GM18526 (cell line): ENCODE data around the gene ZNF618.

ENCODE experiments used
- POLR2A ChIP-seq: IDR thresholded peaks from 3 replicates; pipeline ENCODE4 v1.6.1; 2011; ENCODE audit not compliant: insufficient read length; ENCODE audit errors: extremely low read depth

ZNF618 gene

GRCh38 chr9:113990975-113991471 is 114.9 kb downstream of the ZNF618 start:
- TF ChIP-seq POLR2A: no peak

DNA sequence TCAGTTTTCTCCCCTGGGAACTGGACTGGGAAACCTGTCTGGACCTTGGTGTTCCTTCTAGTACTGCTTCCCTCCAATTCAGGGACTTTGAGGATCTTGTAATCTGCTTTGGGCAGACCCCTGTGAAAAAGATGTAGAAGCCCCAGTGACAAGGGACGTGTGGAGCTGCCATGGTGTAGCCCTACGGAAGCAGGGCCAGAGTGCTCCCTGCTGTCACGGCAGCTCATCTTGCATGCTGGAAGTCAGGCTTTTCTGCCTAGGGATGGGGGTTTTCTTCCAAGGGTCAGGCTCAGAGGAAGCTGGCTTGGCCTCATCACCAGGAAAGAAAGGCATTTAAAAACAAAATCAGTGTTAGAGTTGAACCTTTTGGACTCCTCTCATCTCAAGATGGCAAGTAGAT is 115.6 kb downstream of the ZNF618 start:
- no peak for TF ChIP-seq POLR2A

DNA sequence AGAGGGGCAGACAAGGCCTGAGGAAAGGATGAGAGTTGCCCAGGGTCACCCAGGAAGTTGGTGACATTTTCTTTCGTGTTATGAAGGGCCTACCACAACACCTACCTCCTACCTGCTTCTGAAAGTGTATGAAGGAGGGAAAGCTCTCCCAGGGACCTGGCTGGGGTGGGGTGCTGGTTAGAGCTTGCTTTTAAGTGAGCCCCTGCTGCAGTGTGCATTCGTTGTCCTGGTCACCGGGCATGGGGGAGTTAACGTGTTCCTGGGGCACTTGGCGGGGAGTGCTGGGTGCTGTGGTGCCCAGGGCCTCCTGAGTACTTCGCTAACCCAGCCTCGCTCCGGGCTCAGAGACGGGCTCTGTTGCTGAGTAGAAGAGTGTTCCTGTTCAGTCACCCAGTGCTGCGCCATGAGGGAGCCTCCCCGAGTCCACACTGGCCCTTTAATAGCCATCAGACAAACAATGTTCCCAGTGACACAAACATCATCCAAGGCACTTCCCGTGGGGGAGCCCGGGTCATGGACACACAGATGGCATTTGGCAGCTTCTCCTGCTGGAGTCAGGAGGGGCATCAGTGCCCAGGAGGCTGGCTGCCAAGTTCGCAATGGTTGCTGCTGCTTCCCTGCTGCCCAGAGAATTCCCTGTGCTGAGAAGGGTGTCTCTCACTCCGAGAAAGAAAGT is 116.3 kb downstream of the ZNF618 start:
- no peak for TF ChIP-seq POLR2A

DNA sequence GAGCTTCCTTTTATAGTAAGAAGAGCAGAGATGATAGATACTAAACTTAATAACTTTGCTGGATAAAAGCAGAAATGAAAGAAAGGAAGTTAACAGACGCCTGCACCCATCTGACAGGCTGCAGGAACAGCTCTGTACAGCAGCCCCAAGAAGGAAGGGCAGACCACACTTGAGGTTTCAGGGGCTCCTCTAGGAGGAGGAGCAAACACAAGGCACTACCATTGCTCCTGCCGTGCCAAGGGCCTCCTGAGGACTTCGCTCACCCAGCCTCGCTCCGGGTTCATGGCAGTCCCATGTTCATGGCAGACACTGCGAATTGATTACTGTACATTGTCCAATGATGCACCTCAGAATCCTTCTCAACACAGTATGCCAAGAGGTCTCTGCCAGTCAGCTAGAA is 116.9 kb downstream of the ZNF618 start:
- TF ChIP-seq POLR2A: no peak

- no peak for TF ChIP-seq POLR2A
Measured at GRCh38 chr9:113993838-113994540, 117.9 kb downstream of the ZNF618 start.

DNA sequence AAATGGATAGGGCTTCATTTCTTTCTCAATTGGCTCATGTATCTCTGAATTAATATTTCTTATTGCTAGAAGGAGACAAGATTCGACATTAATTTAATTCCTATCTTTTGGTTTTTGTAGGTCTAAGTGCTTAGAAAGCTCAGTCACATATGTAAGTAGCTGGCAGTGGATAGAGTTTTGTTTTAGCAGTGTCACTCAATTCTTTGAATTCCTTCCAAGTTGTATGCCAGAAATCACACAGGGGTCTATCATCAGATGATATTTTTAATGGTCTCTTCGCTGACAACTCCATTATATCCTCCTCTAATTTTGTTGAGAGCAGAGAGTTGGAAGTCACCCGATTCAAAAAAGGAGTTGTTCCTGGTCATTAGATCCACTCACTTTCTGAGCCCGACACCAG is 119.3 kb downstream of the ZNF618 start:
- TF ChIP-seq POLR2A: no peak

- no peak for TF ChIP-seq POLR2A
Measured at GRCh38 chr9:113995963-113996362, 119.9 kb downstream of the ZNF618 start.

DNA sequence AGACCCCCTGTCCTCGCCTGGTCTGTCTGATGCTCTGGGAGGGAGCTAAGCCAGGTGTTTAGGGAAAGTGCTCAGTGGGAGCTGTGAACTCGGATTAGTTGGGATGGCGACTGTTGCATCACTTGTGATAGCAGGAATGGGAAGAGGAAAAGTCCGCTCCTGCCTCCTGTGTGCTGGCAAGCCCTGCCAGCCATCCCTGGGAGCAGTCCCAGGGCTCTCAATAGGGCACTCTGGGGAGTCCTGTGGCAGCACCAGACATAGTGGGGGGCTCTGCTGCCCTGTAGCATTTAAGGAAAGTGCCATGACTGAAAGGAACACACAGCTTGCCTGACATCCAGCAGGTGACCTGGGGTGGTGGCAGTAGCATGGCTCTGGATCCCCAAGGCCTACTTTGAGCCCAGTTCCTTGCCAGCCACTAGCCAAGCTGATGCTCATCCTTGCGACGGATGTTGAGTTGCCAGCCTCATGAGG is 120.5 kb downstream of the ZNF618 start:
- no peak for TF ChIP-seq POLR2A

DNA sequence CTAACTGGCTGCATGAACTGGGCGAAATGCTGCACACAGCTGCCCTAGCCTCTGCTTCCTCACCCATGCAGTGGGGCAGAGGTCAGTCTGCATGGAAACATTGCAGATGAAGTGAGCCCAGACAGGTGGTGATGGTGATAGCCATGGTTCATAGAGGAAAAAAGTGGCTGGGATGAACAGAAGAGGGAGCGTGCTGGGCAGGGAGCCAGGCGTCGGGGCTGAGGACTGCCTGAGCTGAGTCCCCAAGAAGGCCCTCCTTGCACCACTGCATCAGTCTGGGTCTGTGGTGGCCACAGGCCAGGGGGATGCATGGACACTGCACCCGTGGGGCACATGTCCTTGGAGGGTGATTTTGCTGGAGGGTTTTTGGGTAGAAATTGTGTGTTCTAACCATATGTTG is 121.5 kb downstream of the ZNF618 start:
- TF ChIP-seq POLR2A: no peak

DNA sequence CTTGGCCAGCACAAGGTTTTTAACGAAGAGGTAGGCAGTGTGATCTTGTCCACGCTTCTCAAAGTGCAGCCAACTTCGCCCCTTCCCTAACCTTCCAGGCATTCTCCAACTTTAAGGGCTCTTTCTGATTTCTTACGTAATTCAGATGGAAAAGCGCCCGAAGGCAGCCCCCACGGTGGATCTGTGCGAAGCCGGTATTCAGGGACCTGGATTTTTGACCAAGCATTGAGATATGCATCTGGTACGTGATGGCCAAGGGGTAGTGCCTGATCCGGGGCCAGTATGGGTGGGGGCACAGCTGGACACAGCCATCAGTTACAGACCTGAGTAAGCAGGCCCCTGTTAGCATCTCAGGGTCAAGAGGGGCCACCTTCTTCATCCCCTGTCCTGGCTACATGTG is 122.0 kb downstream of the ZNF618 start:
- TF ChIP-seq POLR2A: no peak

DNA sequence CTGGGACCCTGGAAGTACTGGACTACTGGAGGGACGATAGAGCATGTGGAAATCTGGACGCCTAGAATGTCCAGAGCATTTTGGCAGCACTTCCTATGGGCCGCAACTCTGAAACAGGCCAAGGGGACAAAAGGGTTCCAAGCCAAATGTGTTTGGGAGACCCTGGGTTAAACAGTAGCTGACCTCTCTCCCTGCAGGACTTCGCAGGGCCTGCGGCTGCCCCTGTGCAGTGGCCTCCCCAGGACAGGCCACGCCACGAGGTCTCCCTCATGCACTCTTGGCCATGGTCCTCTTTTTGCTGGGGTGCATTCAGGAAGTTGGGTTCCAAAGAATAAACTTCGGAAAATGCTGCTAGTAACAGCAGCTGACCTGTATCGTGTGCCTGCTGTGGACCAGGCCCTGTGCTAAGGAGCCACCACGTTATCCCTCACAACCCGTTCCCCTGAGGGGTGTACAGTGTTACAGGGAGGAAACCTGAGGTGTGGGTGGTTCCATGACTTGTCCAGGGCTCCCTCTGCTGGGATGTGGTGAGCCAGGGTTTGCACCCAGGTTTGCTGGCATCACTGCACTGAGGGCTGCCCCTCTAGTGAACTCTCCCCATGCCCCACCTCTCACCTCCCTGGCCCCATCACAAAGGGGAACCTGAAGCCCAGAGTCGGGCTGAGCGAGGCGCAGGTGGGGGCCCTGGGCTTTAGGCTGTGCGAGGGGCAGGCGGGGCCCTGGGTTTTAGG is 122.6 kb downstream of the ZNF618 start:
- no peak for TF ChIP-seq POLR2A

DNA sequence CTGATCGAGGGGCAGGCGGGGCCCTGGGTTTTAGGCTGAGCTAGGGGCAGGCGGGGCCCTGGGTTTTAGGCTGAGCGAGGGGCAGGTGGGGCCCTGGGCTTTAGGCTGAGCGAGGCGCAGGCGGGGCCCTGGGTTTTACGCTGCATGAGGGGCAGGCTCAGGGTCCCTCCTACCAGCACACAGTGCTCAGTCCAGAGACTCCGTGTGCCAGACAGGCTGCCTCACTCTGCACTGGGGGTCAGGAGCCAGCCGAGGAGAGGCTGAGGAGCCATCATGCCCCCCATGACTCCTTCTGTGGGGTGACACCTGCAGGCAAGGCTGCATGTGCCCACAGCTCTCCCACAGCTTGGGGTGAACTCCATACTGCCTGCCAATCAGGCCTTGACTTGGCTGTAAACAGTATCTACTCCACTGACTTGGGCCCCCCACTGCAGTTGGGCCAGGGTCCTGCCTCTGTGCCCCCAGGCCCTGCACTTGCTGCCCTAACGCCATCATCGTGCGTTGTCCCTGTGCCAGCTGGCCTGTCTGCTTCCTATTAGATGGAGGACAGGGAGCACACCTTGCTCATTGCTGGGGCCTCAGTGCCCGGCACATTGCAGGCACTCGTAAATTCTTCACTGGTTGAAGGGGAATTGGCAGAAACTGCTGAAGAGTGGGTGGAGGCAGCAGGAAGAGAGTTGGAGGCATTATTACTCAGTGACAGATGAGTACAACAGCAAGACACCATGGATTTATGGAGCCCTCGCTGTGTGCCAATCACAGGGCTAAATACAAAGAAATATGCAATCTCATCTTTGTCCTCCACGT is 123.3 kb downstream of the ZNF618 start:
- no peak for TF ChIP-seq POLR2A

DNA sequence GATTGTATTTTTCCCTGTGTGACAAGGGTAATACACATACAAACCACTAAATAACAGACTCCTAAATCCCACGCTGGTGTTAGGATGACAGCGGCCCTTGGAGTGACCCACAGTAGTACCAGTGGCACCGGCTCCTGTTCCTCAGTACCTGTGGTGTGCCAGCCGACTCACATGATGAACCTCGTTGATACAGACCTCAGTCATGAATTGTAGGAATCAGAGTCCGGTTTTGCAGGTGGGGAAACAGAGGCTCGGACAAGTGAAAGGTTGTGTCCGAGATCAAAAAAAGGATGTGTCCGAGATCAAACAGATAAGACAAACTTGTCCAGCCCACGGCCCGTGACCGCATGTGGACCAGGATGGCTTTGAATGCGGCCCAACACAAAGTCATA is 124.0 kb downstream of the ZNF618 start:
- TF ChIP-seq POLR2A: no peak

DNA sequence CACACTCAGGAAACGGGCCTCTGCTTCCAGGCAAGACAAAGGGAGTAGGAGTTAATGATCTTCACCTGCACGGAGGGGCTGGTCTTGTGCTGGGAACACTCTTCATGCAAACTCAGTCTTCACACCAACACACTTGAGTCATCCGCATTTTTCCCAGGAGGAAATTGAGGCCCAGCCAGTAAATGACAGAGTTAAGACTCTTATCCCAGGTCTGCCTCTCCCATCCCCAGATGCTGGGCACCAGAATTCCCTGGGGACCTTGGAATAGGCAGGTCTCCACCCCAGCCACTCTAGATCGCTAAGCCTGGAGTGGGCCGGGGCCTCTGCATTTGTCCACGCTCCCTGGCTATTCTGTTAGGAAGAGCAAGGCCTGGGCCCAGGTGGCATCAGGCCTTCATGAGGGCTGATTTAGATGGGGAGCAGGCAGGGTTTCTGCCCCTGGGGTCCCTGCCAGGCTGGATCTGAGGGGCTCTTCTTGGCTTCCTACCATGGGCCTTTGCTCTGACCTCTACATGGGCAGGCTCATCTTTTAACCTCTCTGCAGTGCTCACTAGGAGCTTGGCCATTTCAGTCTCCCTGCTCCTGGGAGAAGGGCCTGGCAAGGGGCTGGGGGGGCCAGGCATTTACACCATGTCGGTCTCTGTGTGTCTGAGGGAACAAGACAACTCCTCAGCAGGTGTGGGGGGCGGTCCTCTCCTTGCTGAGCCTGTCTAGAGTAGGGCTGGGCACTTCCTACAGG is 124.7 kb downstream of the ZNF618 start:
- TF ChIP-seq POLR2A: no peak

- TF ChIP-seq POLR2A: no peak
Measured at GRCh38 chr9:114001410-114001685, 125.2 kb downstream of the ZNF618 start.
